WERI-Rb-1 (cell line): ENCODE results near the gene RREB1.

Source experiments
- DNase-seq: peaks from one replicate; pipeline ENCODE4 v3.0.0-alpha.2; 2020
- H3K27ac ChIP-seq: fragments of 250-450 bp; sonication (Bioruptor Pico); 2 replicates; pipeline ENCODE4 v1.5.1; 2020; ENCODE audit warnings: mild to moderate bottlenecking, moderate library complexity
- H3K27me3 ChIP-seq: fragments of 250-450 bp; sonication (Bioruptor Pico); 2 replicates; pipeline ENCODE4 v1.5.1; 2021; ENCODE audit warnings: mild to moderate bottlenecking, low read depth, moderate library complexity; ENCODE audit not compliant: insufficient read depth, severe bottlenecking
- H3K36me3 ChIP-seq: fragments of 250-450 bp; sonication (Bioruptor Pico); 2 replicates; pipeline ENCODE4 v1.5.1; 2020; ENCODE audit warnings: mild to moderate bottlenecking, moderate library complexity
- H3K4me3 ChIP-seq: 2 replicates; pipeline ENCODE4 v1.5.1; 2011; ENCODE audit warnings: low read depth, mild to moderate bottlenecking, control low read depth, low read length
- H3K9me3 ChIP-seq: fragments of 250-450 bp; sonication (Bioruptor Pico); 2 replicates; pipeline ENCODE4 v1.5.1; 2021; ENCODE audit warnings: mild to moderate bottlenecking, moderate library complexity; ENCODE audit not compliant: severe bottlenecking
- TF ChIP-seq, protein P1 (sequence below): IDR thresholded peaks from 2 replicates; pipeline ENCODE4 v1.5.1; 2011; ENCODE audit warnings: low read depth, mild to moderate bottlenecking, control low read depth, inconsistent platforms, low read length

Gene RREB1

DNA sequence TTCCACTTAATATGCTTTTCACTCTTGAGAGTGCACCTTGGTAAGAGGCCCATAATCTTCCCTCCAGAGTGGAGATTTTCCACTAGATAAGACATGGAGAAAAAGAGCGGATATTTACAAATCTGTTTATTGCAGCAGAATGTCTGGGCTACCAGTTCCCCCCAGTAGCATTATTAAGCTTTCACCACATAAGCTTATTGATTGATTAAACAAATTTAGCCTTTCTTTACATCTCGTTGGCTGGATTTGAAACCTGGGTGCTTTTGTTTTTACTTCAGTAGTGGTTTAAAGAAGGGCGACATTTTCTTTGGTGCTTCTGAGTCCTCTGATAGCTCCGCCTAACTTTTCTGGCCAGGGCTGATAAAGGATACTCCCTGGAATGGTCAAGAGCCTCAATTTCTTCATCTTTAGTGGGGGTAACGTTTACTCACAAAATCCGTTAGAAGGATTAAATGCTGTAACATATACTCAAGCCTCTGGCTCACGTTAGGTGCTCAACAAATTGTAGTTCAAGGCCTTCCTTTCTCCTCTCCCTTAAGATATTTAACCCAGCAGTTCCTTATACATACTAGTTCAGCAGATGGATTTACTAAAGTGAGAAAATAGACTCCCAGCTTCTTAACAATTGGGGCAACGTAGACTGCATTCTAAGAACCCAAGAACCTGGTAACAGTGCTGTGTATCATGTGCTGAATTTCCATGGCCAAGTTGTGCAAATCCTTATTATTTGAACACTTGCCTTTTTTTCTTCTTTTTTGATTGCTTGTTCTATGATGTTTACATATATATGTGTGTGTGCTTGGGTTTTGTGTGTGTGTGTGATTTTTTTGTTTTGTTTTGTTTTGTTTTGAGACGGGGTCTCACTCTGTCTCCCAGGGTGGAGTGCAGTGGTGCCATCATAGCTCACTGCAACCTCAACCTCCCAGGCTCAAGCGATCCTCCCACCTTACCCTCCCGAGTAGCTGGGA, 91.4 kb downstream of the RREB1 start:
- no peaks in the 10 kb centered on the region for H3K27me3 ChIP-seq
- H3K27ac ChIP-seq: no peak overlapping the region
- H3K4me3 ChIP-seq: no peak overlapping the region
- no peaks in the 10 kb centered on the region for H3K9me3 ChIP-seq
- peaks cover 62% of the 10 kb centered on the region for H3K36me3 ChIP-seq
- TF ChIP-seq, protein P1, sequence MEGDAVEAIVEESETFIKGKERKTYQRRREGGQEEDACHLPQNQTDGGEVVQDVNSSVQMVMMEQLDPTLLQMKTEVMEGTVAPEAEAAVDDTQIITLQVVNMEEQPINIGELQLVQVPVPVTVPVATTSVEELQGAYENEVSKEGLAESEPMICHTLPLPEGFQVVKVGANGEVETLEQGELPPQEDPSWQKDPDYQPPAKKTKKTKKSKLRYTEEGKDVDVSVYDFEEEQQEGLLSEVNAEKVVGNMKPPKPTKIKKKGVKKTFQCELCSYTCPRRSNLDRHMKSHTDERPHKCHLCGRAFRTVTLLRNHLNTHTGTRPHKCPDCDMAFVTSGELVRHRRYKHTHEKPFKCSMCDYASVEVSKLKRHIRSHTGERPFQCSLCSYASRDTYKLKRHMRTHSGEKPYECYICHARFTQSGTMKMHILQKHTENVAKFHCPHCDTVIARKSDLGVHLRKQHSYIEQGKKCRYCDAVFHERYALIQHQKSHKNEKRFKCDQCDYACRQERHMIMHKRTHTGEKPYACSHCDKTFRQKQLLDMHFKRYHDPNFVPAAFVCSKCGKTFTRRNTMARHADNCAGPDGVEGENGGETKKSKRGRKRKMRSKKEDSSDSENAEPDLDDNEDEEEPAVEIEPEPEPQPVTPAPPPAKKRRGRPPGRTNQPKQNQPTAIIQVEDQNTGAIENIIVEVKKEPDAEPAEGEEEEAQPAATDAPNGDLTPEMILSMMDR: no peak
- DNase-seq: no peak

DNA sequence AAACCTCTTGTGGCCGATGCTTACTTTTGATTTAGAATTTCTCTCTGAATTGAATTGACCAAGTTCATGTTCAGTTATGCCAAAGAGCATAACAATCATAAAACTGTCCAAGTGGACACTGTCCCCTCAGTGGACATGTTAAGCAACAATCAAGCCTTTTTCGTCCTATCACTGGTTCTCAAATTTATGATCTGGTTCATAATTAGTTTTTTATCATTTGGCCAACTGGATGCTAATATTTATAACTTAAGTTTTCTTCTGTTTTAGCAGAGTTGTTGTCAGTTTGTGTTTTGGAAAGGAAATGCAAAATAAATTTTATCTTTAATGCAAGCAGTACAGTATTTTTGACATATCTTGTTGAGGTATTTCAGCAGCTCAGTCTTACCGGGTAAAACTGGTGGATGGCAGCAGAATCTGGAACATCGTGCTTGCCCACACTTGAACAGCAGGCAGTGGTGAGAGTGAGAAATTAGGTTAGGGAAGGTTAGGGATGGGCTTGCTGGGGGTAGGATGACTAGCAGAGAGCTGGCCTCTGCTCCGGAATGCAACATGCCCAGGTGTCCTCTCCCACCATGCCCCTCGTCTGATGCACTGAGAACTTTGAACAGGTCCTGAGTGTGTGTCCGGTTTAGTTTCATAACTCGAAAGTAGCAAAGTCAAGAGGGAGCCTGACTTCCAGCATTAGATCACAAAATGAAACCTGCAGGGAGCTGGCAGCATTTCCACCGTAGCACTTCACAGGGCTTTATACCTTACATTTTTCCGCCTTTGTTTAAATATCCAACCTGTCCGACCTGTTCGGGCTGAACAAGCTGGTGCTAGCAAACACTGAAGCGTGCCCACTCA, 93.1 kb downstream of the RREB1 start:
- TF ChIP-seq, protein P1: no peak

DNA sequence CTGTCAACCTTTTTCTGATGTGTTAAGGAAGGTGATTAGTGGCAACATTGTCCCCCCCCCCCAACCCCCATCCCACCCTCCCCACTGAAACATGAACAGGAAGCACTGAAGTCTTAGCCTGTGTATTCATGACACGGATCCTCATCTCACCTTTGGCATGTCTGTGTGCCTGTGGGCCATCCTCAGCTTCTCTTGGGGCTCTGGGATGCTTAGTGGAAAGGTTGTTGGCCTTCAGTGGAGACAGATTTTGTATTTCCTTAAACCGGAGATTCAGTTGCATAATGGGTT, 93.6 kb downstream of the RREB1 start:
- Histone ChIP-seq H3K9me3 (no peaks in the 10 kb centered on the region), H3K27ac (no peak overlapping the region), H3K27me3 (no peaks in the 10 kb centered on the region), H3K4me3 (no peak overlapping the region), H3K36me3 (peaks cover 70% of the 10 kb centered on the region)
- no peak for DNase-seq
- TF ChIP-seq, protein P1: no peak

More for the DNA sequence above, 93.1 kb downstream of the RREB1 start:
- Histone ChIP-seq H3K27me3 (no peaks in the 10 kb centered on the region), H3K27ac (no peak overlapping the region), H3K36me3 (peaks cover 64% of the 10 kb centered on the region), H3K9me3 (no peaks in the 10 kb centered on the region), H3K4me3 (no peak overlapping the region)
- no peak for DNase-seq

DNA sequence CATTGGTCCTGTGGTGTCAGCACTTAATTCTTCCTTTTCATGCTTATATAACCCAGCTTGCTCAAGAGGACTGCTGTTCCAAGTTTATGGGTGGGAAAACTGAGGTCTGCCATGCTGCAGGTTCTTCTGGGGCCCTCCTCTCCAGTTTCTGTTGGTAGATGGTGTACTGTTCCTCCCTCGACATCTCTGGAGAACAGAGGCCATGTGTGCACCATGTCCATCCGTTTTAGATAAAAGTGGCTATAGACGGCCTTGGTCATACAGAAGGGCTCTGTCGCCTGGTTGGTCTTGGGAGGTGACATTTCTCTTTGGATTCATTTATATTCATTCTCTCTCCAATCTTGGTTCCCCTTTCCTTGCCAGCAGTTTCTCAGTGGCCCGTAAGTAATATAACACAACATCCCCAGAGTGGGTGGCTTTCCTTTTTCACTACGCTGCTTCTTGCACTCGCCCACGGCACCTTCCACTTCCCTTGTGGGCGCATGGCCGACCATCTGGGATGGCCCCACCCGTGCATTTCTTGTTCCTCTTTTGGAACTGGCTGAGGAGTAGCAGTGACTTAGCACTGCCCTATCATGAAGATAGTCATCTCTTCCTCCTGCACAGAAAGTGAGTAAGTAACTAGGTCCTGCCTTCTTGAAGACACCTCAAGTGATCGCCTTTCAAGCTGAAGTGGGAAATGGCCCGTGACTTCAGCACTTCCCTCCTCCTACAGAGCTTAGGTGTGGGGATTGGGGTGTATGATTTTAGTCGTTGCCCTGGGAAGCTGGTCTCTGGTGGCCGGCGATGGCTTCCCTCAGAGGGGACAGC, 94.2 kb downstream of the RREB1 start:
- no peaks in the 10 kb centered on the region for H3K27me3 ChIP-seq
- no peak overlapping the region for H3K4me3 ChIP-seq
- TF ChIP-seq, protein P1: no peak
- no peak overlapping the region for H3K27ac ChIP-seq
- no peaks in the 10 kb centered on the region for H3K9me3 ChIP-seq
- DNase-seq: no peak
- peaks cover 72% of the 10 kb centered on the region for H3K36me3 ChIP-seq

DNA sequence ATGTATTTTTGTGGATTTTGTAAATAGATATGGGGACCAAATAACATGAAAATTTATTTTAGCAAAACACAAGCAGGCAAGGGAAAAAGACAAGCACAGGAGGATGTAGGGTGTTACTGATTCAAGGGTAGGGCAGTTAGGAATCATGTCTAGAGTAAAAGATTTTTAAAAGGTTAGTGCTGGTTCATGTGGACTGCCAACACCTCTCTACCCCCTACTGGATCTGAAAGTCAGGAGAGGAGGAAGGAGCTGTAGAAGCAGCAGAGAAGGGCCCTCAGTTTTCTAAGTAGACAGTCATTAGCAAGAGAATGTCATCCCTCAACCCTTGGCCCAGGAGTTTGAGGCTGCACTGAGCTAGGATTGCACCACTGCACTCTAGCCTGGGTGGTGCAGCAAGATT, 95.2 kb downstream of the RREB1 start:
- TF ChIP-seq, protein P1: no peak
- Histone ChIP-seq H3K4me3 (no peak overlapping the region), H3K27ac (no peak overlapping the region), H3K27me3 (no peaks in the 10 kb centered on the region), H3K9me3 (no peaks in the 10 kb centered on the region), H3K36me3 (peaks cover 67% of the 10 kb centered on the region)
- no peak for DNase-seq
